Measurements from ENCODE around the gene PIMREG.

Gene PIMREG

GRCh38 chr17:6452471-6453266 is 8.4 kb downstream of the PIMREG start:
- no peak for DNase-seq (ENCODE audit: low spot score)
- TF ChIP-seq CTCF (IDR thresholded peaks at IDR 0.05; ENCODE audit: extremely low read depth, insufficient read depth, missing control alignments) = no peak
- in situ Hi-C loops (cut with MboI; ENCODE audit: low pct_unique_long_range_greater_than_20kb, low sequenced_read_pairs, unreplicated experiment) = no loop called here

- no peak for DNase-seq (ENCODE audit: low spot score)
- in situ Hi-C loops (cut with MboI; ENCODE audit: low pct_unique_long_range_greater_than_20kb, low sequenced_read_pairs, unreplicated experiment) = no loop called here
Observed at GRCh38 chr17:6453279-6454024, 9.2 kb downstream of the PIMREG start.

GRCh38 chr17:6454495-6455320 is 10.5 kb downstream of the PIMREG start:
- TF ChIP-seq CTCF (IDR thresholded peaks at IDR 0.05; ENCODE audit: extremely low read depth, insufficient read depth, missing control alignments) = no peak
- in situ Hi-C loops (cut with MboI; ENCODE audit: low pct_unique_long_range_greater_than_20kb, low sequenced_read_pairs, unreplicated experiment) = no loop called here
- DNase-seq (ENCODE audit: low spot score) = no peak

More at GRCh38 chr17:6453279-6454024, 9.2 kb downstream of the PIMREG start:
- TF ChIP-seq CTCF (IDR thresholded peaks at IDR 0.05; ENCODE audit: extremely low read depth, insufficient read depth, missing control alignments) = no peak

GRCh38 chr17:6455321-6455705 is 11.1 kb downstream of the PIMREG start:
- in situ Hi-C loops (cut with MboI; ENCODE audit: low pct_unique_long_range_greater_than_20kb, low sequenced_read_pairs, unreplicated experiment) = no loop called here
- DNase-seq (ENCODE audit: low spot score) = peak; percentile 76
- TF ChIP-seq CTCF (IDR thresholded peaks at IDR 0.05; ENCODE audit: extremely low read depth, insufficient read depth, missing control alignments) = no peak

GRCh38 chr17:6456321-6456720 is 12.1 kb downstream of the PIMREG start:
- DNase-seq (ENCODE audit: low spot score) = no peak
- no peak for TF ChIP-seq CTCF (IDR thresholded peaks at IDR 0.05; ENCODE audit: extremely low read depth, insufficient read depth, missing control alignments)
- in situ Hi-C loops (cut with MboI; ENCODE audit: low pct_unique_long_range_greater_than_20kb, low sequenced_read_pairs, unreplicated experiment) = no loop called here
